Mammary epithelial cell (primary cell): ENCODE measurements around the gene BACH2.

ENCODE experiments used
- CTCF ChIP-seq, 2 donors: IDR thresholded peaks in 1 of 2; conservative IDR thresholded peaks in 1 of 2; 2 replicates each; pipeline ENCODE4 v1.5.1; 2011 to 2012; ENCODE audit warnings: inconsistent platforms in 2 of 2, low read length in 2 of 2, mild to moderate bottlenecking in 2 of 2, control low read depth in 1 of 2, low read depth in 1 of 2; ENCODE audit not compliant: insufficient read depth in 1 of 2; ENCODE audit errors: extremely low read depth in 1 of 2
- EZH2 ChIP-seq: IDR thresholded peaks from 2 replicates; pipeline ENCODE4 v1.6.1; 2012; ENCODE audit warnings: low read length, inconsistent platforms, borderline replicate concordance

- TF ChIP-seq CTCF (conservative IDR thresholded peaks at IDR 0.05 in 1 of 2, IDR thresholded peaks at IDR 0.05 in 1 of 2; ENCODE audit: extremely low read depth in 1 of 2, insufficient read depth in 1 of 2, low read depth in 1 of 2, low read length in 2 of 2) (no peak), EZH2 (no peak)
Measured at GRCh38 chr6:90178384-90178855, 118.2 kb downstream of the BACH2 start.
